SIG-M5 (cell line): ENCODE results near the gene HOXD8.

Experiments used
- DNase-seq: peaks from one replicate; lab custom pipeline; 2025; lab: John Stamatoyannopoulos, UW

HOXD8 gene

GRCh38 chr2:176117162-176117822 is 12.2 kb upstream of the HOXD8 start:
- DNase-seq, result no peak

- DNase-seq, result no peak
Measured at GRCh38 chr2:176117823-176118371, 11.6 kb upstream of the HOXD8 start.

GRCh38 chr2:176118601-176119339 is 10.7 kb upstream of the HOXD8 start:
- no peak for DNase-seq

GRCh38 chr2:176120364-176121189 is 8.9 kb upstream of the HOXD8 start:
- no peak for DNase-seq

GRCh38 chr2:176121190-176122051 is 8.1 kb upstream of the HOXD8 start:
- no peak for DNase-seq

GRCh38 chr2:176122052-176122682 is 7.3 kb upstream of the HOXD8 start:
- DNase-seq, result no peak

- DNase-seq, result no peak
Measured at GRCh38 chr2:176122683-176123410, 6.7 kb upstream of the HOXD8 start, which contains the start of gene HOXD9. Gene HOXD9 (plus strand): TSS chr2:176122719. CDS start chr2:176122769, 50 bp downstream.

- no peak for DNase-seq
Measured at GRCh38 chr2:176123411-176124109, 5.9 kb upstream of the HOXD8 start.

- no peak for DNase-seq
Measured at GRCh38 chr2:176124110-176124946, 5.2 kb upstream of the HOXD8 start.

- DNase-seq, result no peak
Measured at GRCh38 chr2:176124947-176125771, 4.3 kb upstream of the HOXD8 start.

- no peak for DNase-seq
Measured at GRCh38 chr2:176125772-176126054, 3.8 kb upstream of the HOXD8 start.

- no peak for DNase-seq
Measured at GRCh38 chr2:176126929-176127773, 2.4 kb upstream of the HOXD8 start.

GRCh38 chr2:176127774-176128072 is 1.8 kb upstream of the HOXD8 start:
- no peak for DNase-seq

- no peak for DNase-seq
Measured at GRCh38 chr2:176128172-176128981, 1.1 kb upstream of the HOXD8 start.

- DNase-seq, result no peak
Measured at GRCh38 chr2:176129813-176130146, 275 bp downstream of the HOXD8 start.

GRCh38 chr2:176130147-176130956 is 847 bp downstream of the HOXD8 start:
- DNase-seq, result no peak
